Stimulated activated CD8-positive, alpha-beta memory T cell treated with anti-CD3 and anti-CD28 coated beads, Interleukin-12 subunit alpha, Interleukin-12 subunit beta, amount 100 ng/mL, for 24 hours (primary cell): ENCODE measurements around the gene BPNT1.
"Not testable (repeated sequence)": the region's sequence is repeated elsewhere in the genome, so short reads cannot be mapped to it uniquely, and the experiment has no call there.

ENCODE experiments used
- DNase-seq: peaks from one replicate; pipeline ENCODE4 v3.0.0-alpha.2; 2020; ENCODE audit errors: extremely low read depth

Gene BPNT1

GRCh38 chr1:220089650-220090556 lies at the start of gene BPNT1:
TSS of gene BPNT1 (minus strand) at chr1:220089788. CDS start at chr1:220079846, 9,942 bp downstream.
- peak; percentile 89 for DNase-seq

- no peak for DNase-seq
These were observed 47.6 kb upstream of the BPNT1 start for GRCh38 chr1:220137019-220137786.

- no peak for DNase-seq
These were observed 46.2 kb upstream of the BPNT1 start for GRCh38 chr1:220135755-220136154.

GRCh38 chr1:220129479-220130210 lies 40.1 kb upstream of the BPNT1 start:
- DNase-seq = no peak

GRCh38 chr1:220127076-220127475 lies 37.5 kb upstream of the BPNT1 start:
- no peak for DNase-seq

GRCh38 chr1:220124542-220124941 lies 35.0 kb upstream of the BPNT1 start:
- DNase-seq = no peak

GRCh38 chr1:220123889-220124288 lies 34.3 kb upstream of the BPNT1 start:
- DNase-seq = no peak

GRCh38 chr1:220123066-220123465 lies 33.5 kb upstream of the BPNT1 start:
- DNase-seq = no peak

- no peak for DNase-seq
These were observed 32.4 kb upstream of the BPNT1 start for GRCh38 chr1:220121791-220122530.

- DNase-seq = no peak
These were observed 29.5 kb upstream of the BPNT1 start for GRCh38 chr1:220119043-220119512.

- DNase-seq = no peak
These were observed 23.6 kb upstream of the BPNT1 start for GRCh38 chr1:220113136-220113695.

GRCh38 chr1:220112600-220112999 lies 23.0 kb upstream of the BPNT1 start:
- not testable (repeated sequence) for DNase-seq

GRCh38 chr1:220110473-220110872 lies 20.9 kb upstream of the BPNT1 start:
- not testable (repeated sequence) for DNase-seq

GRCh38 chr1:220099826-220100225 lies 10.2 kb upstream of the BPNT1 start:
- no peak for DNase-seq

- peak; percentile 83 for DNase-seq
These were observed 4.7 kb upstream of the BPNT1 start, which contains the start of gene IARS2 for GRCh38 chr1:220094016-220094911. TSS of gene IARS2 (plus strand) at chr1:220094132. CDS start at chr1:220094217, 85 bp downstream.

GRCh38 chr1:220093361-220094015 lies 3.9 kb upstream of the BPNT1 start:
- no peak for DNase-seq

GRCh38 chr1:220092694-220093093 lies 3.1 kb upstream of the BPNT1 start:
- no peak for DNase-seq

- DNase-seq = not testable (repeated sequence)
These were observed 3.3 kb downstream of the BPNT1 start for GRCh38 chr1:220086261-220086686.

GRCh38 chr1:220084460-220084859 lies 5.1 kb downstream of the BPNT1 start:
- DNase-seq = no peak
